HEK293 (cell line): ENCODE data around the gene CTXN3.

Experiments used
- CTCF ChIA-PET: fragments of 350-600 bp; formaldehyde crosslinking; extraction: SDS; loops from one replicate; lab custom pipeline; 2021; ENCODE audit warnings: antibody characterized with exemption; lab: Yijun Ruan, JAX
- POLR2A ChIA-PET: fragments of 300-600 bp; formaldehyde crosslinking; extraction: SDS; loops from one replicate; lab custom pipeline; 2020; ENCODE audit warnings: antibody characterized with exemption, inconsistent platforms; lab: Yijun Ruan, JAX
- H3K27ac ChIP-seq: fragments of 200-500 bp; sonication (Bioruptor generic); 2 replicates; pipeline ENCODE4 v1.5.1; 2014; ENCODE audit warnings: low read depth, low read length, control low read depth, inconsistent platforms; ENCODE audit errors: extremely low read depth
- H3K36me3 ChIP-seq, 2 experiments: fragments of 200-500 bp in 1 of 2; sonication (Bioruptor generic) in 1 of 2; 1 replicate in 1 of 2; 2 replicates in 1 of 2; pipeline ENCODE4 v1.5.1; 2014 to 2017; ENCODE audit warnings: inconsistent platforms in 2 of 2, low read length in 2 of 2; ENCODE audit not compliant: control insufficient read depth in 2 of 2, insufficient read depth in 1 of 2
- H3K4me1 ChIP-seq: fragments of 200-500 bp; sonication (Bioruptor generic); 2 replicates; pipeline ENCODE4 v1.5.1; 2014; ENCODE audit warnings: mild to moderate bottlenecking, low read length, inconsistent platforms; ENCODE audit not compliant: control insufficient read depth, insufficient read depth
- H3K4me3 ChIP-seq: 2 replicates; pipeline ENCODE4 v1.5.1; 2011; ENCODE audit warnings: low read depth, mild to moderate bottlenecking, control low read depth, low read length, moderate library complexity
- H3K9me3 ChIP-seq: fragments of 200-500 bp; sonication (Bioruptor generic); 2 replicates; pipeline ENCODE4 v1.5.1; 2014; ENCODE audit warnings: low read depth, low read length, inconsistent platforms; ENCODE audit not compliant: control insufficient read depth, insufficient read depth
- KLF1 ChIP-seq: fragments of 450-650 bp; formaldehyde crosslinking; IDR thresholded peaks from 2 replicates; pipeline ENCODE4 v1.5.1; 2016; ENCODE audit warnings: missing biosample characterization, missing genetic modification characterization
- KLF7 ChIP-seq: fragments of 450-650 bp; formaldehyde crosslinking; IDR thresholded peaks from 2 replicates; pipeline ENCODE4 v1.5.1; 2016; ENCODE audit warnings: missing biosample characterization, missing genetic modification characterization, borderline replicate concordance
- MEIS1 ChIP-seq: sonication (generic); formaldehyde crosslinking; IDR thresholded peaks from 2 replicates; pipeline ENCODE4 v1.8.1; 2022; ENCODE audit warnings: missing genetic modification reagents, mild to moderate bottlenecking, borderline replicate concordance
- OSR2 ChIP-seq: fragments of 450-650 bp; formaldehyde crosslinking; IDR thresholded peaks from 2 replicates; pipeline ENCODE4 v1.5.1; 2016; ENCODE audit warnings: missing biosample characterization, missing genetic modification characterization
- ZBTB7A ChIP-seq: fragments of 450-650 bp; formaldehyde crosslinking; IDR thresholded peaks from 2 replicates; pipeline ENCODE4 v1.5.1; 2016; ENCODE audit warnings: low read depth, missing biosample characterization, missing genetic modification characterization
- ZNF138 ChIP-seq: fragments of 450-650 bp; formaldehyde crosslinking; IDR thresholded peaks from 2 replicates; pipeline ENCODE4 v1.5.1; 2016; ENCODE audit warnings: missing biosample characterization, missing genetic modification characterization, borderline replicate concordance
- ZNF174 ChIP-seq: fragments of 450-650 bp; formaldehyde crosslinking; IDR thresholded peaks from 2 replicates; pipeline ENCODE4 v1.5.0; 2017; ENCODE audit warnings: missing biosample characterization, mild to moderate bottlenecking, missing genetic modification characterization
- ZNF2 ChIP-seq: fragments of 450-650 bp; formaldehyde crosslinking; IDR thresholded peaks from 2 replicates; pipeline ENCODE4 v1.5.1; 2016; ENCODE audit warnings: missing biosample characterization, missing genetic modification characterization
- ZNF214 ChIP-seq: fragments of 450-650 bp; formaldehyde crosslinking; IDR thresholded peaks from 2 replicates; pipeline ENCODE4 v1.5.1; 2017; ENCODE audit warnings: missing biosample characterization, mild to moderate bottlenecking, missing genetic modification characterization, borderline replicate concordance
- ZNF311 ChIP-seq: fragments of 450-650 bp; formaldehyde crosslinking; IDR thresholded peaks from 2 replicates; pipeline ENCODE4 v1.5.1; 2017; ENCODE audit warnings: missing biosample characterization, missing genetic modification characterization, borderline replicate concordance
- ZNF335 ChIP-seq: fragments of 450-650 bp; formaldehyde crosslinking; conservative IDR thresholded peaks from 2 replicates; pipeline ENCODE4 v1.5.1; 2016; ENCODE audit warnings: missing biosample characterization, missing genetic modification characterization
- ZNF366 ChIP-seq: fragments of 450-650 bp; formaldehyde crosslinking; conservative IDR thresholded peaks from 2 replicates; pipeline ENCODE4 v1.5.1; 2016; ENCODE audit warnings: missing biosample characterization, missing genetic modification characterization
- ZNF394 ChIP-seq: fragments of 450-650 bp; formaldehyde crosslinking; IDR thresholded peaks from 2 replicates; pipeline ENCODE4 v1.5.1; 2016; ENCODE audit warnings: missing biosample characterization, missing genetic modification characterization, mild to moderate bottlenecking, moderate library complexity, borderline replicate concordance
- ZNF658 ChIP-seq: fragments of 450-650 bp; formaldehyde crosslinking; IDR thresholded peaks from 2 replicates; pipeline ENCODE4; 2016; ENCODE audit warnings: missing biosample characterization, missing genetic modification characterization
- ZNF837 ChIP-seq: fragments of 450-650 bp; formaldehyde crosslinking; IDR thresholded peaks from 2 replicates; pipeline ENCODE4 v1.5.1; 2016; ENCODE audit warnings: missing biosample characterization, missing genetic modification characterization
- TF ChIP-seq, protein P1 (sequence below): fragments of 450-650 bp; formaldehyde crosslinking; IDR thresholded peaks from 2 replicates; pipeline ENCODE4 v1.5.1; 2017; ENCODE audit warnings: missing biosample characterization, mild to moderate bottlenecking, missing genetic modification characterization, moderate library complexity
- TF ChIP-seq, protein P2 (sequence below): fragments of 450-650 bp; formaldehyde crosslinking; IDR thresholded peaks from 2 replicates; pipeline ENCODE4 v1.5.1; 2016; ENCODE audit warnings: missing biosample characterization, missing genetic modification characterization, borderline replicate concordance
- TF ChIP-seq, protein P3 (sequence below): fragments of 450-650 bp; formaldehyde crosslinking; IDR thresholded peaks from 2 replicates; pipeline ENCODE4 v1.5.1; 2016; ENCODE audit warnings: missing biosample characterization, missing genetic modification characterization
- TF ChIP-seq, protein P4 (sequence below): fragments of 450-650 bp; formaldehyde crosslinking; IDR thresholded peaks from 2 replicates; pipeline ENCODE4 v1.5.1; 2016; ENCODE audit warnings: missing biosample characterization, missing genetic modification characterization

CTXN3 gene

DNA sequence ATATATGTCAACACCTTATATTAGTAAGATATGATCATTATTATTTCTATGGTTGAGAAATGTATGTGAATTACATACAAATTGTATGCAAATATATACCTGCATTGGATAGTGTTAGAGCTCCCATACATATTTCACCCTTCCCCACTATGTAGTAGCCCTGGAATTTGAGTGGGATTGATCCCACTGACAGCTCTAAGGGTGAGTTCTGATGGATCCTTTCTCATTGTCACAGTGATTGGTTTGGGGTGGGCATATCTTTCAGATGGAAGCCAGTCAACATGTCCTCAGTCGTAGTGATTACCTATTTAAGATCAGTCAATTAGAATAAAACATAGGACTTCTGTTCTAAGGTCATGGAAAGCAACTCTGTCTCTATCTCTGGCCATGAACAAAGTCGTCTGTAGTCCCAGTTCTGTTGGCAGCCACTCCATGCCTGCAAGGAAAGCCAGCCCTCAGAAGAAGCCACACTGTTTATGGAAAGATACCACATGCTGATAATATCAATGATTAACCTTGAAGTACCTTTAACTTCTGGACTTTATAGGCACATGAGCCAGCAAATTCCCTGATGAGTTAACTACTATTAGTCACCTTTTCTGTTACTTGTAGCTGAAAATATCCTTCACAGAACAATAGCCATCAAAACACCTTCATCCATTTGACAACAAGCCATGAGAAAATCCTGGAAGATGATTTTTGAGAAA, 49.2 kb downstream of the CTXN3 start:
- no peaks in the 10 kb centered on the region for H3K9me3 ChIP-seq
- H3K36me3 ChIP-seq = no peaks in the 10 kb centered on the region
- H3K4me3 ChIP-seq = no peak overlapping the region
- POLR2A ChIA-PET = no interaction called here
- TF ChIP-seq ZNF174 (tag by site-specific recombination) (no peak), OSR2 (tag by site-specific recombination) (peak; percentile 40; the same call in 1 of the 2 replicates), ZNF394 (tag by site-specific recombination) (no peak), ZNF335 (tag by site-specific recombination) (peak; percentile 40; the same call in 1 of the 2 replicates), KLF7 (tag by site-specific recombination) (no peak), ZNF214 (tag by site-specific recombination) (no peak)
- TF ChIP-seq, all 188 proteins: peak for 2
- H3K27ac ChIP-seq = no peak overlapping the region
- peaks cover 11% of the 10 kb centered on the region for H3K4me1 ChIP-seq
- CTCF ChIA-PET = no interaction called here

DNA sequence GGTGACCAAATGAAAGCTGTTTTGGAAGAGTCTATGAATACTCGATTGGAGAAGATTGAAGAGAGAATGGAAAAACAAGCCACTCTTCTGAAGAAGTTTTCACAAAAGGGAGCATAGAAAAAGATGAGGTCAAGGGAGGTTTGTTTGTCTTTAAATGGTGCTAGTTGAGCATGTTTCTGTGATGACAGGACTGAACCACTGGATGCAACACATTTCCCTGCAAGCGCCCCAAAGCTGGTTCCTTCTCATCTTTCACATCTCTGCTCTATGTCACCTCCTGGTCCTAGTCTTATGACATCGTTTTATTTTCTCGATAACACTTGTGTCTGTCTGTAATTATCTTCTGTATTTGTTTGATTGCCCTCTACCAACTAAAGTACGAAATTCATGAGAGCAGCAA, 50.5 kb downstream of the CTXN3 start:
- Histone ChIP-seq H3K36me3 (no peaks in the 10 kb centered on the region), H3K9me3 (no peaks in the 10 kb centered on the region), H3K4me1 (peaks cover 11% of the 10 kb centered on the region), H3K27ac (no peak overlapping the region), H3K4me3 (no peak overlapping the region)
- ChIA-PET CTCF (no interaction called here), POLR2A (no interaction called here)
- no peak for TF ChIP-seq ZBTB7A (tag by site-specific recombination)
- TF ChIP-seq ZNF311 (tag by site-specific recombination) = no peak
- TF ChIP-seq ZNF658 = no peak
- TF ChIP-seq KLF1 (tag by site-specific recombination) = no peak
- no peak for TF ChIP-seq ZNF2 (tag by site-specific recombination)
- TF ChIP-seq, protein P1, sequence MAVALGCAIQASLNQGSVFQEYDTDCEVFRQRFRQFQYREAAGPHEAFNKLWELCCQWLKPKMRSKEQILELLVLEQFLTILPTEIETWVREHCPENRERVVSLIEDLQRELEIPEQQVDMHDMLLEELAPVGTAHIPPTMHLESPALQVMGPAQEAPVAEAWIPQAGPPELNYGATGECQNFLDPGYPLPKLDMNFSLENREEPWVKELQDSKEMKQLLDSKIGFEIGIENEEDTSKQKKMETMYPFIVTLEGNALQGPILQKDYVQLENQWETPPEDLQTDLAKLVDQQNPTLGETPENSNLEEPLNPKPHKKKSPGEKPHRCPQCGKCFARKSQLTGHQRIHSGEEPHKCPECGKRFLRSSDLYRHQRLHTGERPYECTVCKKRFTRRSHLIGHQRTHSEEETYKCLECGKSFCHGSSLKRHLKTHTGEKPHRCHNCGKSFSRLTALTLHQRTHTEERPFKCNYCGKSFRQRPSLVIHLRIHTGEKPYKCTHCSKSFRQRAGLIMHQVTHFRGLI (tag by site-specific recombination) = no peak
- TF ChIP-seq, protein P2, sequence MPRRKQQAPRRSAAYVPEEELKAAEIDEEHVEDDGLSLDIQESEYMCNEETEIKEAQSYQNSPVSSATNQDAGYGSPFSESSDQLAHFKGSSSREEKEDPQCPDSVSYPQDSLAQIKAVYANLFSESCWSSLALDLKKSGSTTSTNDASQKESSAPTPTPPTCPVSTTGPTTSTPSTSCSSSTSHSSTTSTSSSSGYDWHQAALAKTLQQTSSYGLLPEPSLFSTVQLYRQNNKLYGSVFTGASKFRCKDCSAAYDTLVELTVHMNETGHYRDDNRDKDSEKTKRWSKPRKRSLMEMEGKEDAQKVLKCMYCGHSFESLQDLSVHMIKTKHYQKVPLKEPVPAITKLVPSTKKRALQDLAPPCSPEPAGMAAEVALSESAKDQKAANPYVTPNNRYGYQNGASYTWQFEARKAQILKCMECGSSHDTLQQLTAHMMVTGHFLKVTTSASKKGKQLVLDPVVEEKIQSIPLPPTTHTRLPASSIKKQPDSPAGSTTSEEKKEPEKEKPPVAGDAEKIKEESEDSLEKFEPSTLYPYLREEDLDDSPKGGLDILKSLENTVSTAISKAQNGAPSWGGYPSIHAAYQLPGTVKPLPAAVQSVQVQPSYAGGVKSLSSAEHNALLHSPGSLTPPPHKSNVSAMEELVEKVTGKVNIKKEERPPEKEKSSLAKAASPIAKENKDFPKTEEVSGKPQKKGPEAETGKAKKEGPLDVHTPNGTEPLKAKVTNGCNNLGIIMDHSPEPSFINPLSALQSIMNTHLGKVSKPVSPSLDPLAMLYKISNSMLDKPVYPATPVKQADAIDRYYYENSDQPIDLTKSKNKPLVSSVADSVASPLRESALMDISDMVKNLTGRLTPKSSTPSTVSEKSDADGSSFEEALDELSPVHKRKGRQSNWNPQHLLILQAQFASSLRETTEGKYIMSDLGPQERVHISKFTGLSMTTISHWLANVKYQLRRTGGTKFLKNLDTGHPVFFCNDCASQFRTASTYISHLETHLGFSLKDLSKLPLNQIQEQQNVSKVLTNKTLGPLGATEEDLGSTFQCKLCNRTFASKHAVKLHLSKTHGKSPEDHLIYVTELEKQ (tag by site-specific recombination) = no peak
- TF ChIP-seq, protein P3, sequence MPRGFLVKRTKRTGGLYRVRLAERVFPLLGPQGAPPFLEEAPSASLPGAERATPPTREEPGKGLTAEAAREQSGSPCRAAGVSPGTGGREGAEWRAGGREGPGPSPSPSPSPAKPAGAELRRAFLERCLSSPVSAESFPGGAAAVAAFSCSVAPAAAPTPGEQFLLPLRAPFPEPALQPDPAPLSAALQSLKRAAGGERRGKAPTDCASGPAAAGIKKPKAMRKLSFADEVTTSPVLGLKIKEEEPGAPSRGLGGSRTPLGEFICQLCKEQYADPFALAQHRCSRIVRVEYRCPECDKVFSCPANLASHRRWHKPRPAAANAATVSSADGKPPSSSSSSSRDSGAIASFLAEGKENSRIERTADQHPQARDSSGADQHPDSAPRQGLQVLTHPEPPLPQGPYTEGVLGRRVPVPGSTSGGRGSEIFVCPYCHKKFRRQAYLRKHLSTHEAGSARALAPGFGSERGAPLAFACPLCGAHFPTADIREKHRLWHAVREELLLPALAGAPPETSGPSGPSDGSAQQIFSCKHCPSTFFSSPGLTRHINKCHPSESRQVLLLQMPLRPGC = no peak
- no peak for TF ChIP-seq MEIS1 (CRISPR knock-in tag)
- TF ChIP-seq ZNF837 = no peak
- TF ChIP-seq ZNF366 (tag by site-specific recombination) = no peak
- TF ChIP-seq ZNF138 = no peak
- TF ChIP-seq, protein P4, sequence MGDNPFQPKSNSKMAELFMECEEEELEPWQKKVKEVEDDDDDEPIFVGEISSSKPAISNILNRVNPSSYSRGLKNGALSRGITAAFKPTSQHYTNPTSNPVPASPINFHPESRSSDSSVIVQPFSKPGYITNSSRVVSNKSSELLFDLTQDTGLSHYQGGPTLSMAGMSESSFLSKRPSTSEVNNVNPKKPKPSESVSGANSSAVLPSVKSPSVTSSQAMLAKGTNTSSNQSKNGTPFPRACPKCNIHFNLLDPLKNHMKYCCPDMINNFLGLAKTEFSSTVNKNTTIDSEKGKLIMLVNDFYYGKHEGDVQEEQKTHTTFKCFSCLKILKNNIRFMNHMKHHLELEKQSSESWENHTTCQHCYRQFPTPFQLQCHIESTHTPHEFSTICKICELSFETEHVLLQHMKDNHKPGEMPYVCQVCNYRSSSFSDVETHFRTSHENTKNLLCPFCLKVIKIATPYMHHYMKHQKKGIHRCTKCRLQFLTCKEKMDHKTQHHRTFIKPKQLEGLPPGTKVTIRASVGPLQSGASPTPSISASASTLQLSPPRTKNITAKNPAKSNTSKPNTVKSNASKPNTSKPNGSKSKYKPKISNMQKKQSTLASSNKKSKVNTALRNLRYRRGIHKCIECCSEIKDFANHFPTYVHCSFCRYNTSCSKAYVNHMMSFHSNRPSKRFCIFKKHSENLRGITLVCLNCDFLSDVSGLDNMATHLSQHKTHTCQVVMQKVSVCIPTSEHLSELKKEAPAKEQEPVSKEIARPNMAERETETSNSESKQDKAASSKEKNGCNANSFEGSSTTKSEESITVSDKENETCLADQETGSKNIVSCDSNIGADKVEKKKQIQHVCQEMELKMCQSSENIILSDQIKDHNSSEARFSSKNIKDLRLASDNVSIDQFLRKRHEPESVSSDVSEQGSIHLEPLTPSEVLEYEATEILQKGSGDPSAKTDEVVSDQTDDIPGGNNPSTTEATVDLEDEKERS (tag by site-specific recombination) = no peak
